Keratinocyte (primary cell): ENCODE results near the gene FMNL2. TPM values are rescaled to one million over a fixed set of nuclear protein-coding genes. Genes with fewer than 3 reads are reported as not detected.

ENCODE experiments used
- DNase-seq: peaks from one replicate; pipeline ENCODE4 v3.0.0-alpha.2; 2011; ENCODE audit warnings: low read depth, missing footprints, low spot score
- FAIRE-seq: peaks from 2 replicates; lab custom pipeline; 2011; peaks lifted over from hg19 to GRCh38; lab: Jason Lieb, UNC
- H2AFZ ChIP-seq: 2 replicates; pipeline ENCODE4 v1.6.0; 2012; ENCODE audit warnings: low read length, control low read depth, inconsistent platforms; ENCODE audit not compliant: control insufficient read depth
- H3K27ac ChIP-seq: 2 replicates; pipeline ENCODE4 v1.5.1; 2011; ENCODE audit warnings: low read length; ENCODE audit not compliant: control insufficient read depth, insufficient read depth
- H3K27me3 ChIP-seq: 3 replicates; pipeline ENCODE4 v1.6.0; 2011; ENCODE audit warnings: low read length; ENCODE audit not compliant: control insufficient read depth, insufficient read depth; ENCODE audit errors: extremely low read depth
- H3K36me3 ChIP-seq, 2 experiments: 2 replicates in 1 of 2; 3 replicates in 1 of 2; pipeline ENCODE4 v1.5.1; 2011; ENCODE audit warnings: low read length in 2 of 2, mild to moderate bottlenecking in 1 of 2; ENCODE audit not compliant: control insufficient read depth in 2 of 2, insufficient read depth in 2 of 2; ENCODE audit errors: extremely low read depth in 1 of 2
- H3K4me1 ChIP-seq: 3 replicates; pipeline ENCODE4 v1.5.1; 2011; ENCODE audit warnings: low read length; ENCODE audit not compliant: control insufficient read depth, insufficient read depth; ENCODE audit errors: extremely low read depth
- H3K4me2 ChIP-seq: 3 replicates; pipeline ENCODE4 v1.6.0; 2011; ENCODE audit warnings: low read depth, low read length; ENCODE audit not compliant: control insufficient read depth, insufficient read depth; ENCODE audit errors: extremely low read depth
- H3K4me3 ChIP-seq, 3 experiments: fragments of 200-600 bp in 1 of 3; sonication (generic) in 1 of 3; 2 replicates in 2 of 3; 3 replicates in 1 of 3; pipeline ENCODE4 v1.5.1; 2011 to 2016; ENCODE audit warnings: low read length in 3 of 3, mild to moderate bottlenecking in 3 of 3, control low read depth in 2 of 3, inconsistent platforms in 1 of 3, low read depth in 1 of 3, mixed read lengths in 1 of 3, mixed run types in 1 of 3, moderate library complexity in 1 of 3; ENCODE audit not compliant: control insufficient read depth in 2 of 3, insufficient read depth in 2 of 3; ENCODE audit errors: extremely low read depth in 1 of 3
- H3K79me2 ChIP-seq: 2 replicates; pipeline ENCODE4 v1.6.0; 2012; ENCODE audit warnings: low read length; ENCODE audit not compliant: control insufficient read depth, insufficient read depth
- H3K9ac ChIP-seq: 3 replicates; pipeline ENCODE4 v1.6.0; 2011; ENCODE audit warnings: low read length; ENCODE audit not compliant: control insufficient read depth, insufficient read depth; ENCODE audit errors: extremely low read depth
- H3K9me1 ChIP-seq: 3 replicates; pipeline ENCODE4 v1.6.0; 2011; ENCODE audit warnings: low read length; ENCODE audit not compliant: control insufficient read depth, insufficient read depth; ENCODE audit errors: extremely low read depth
- H3K9me3 ChIP-seq: 2 replicates; pipeline ENCODE4 v1.5.1; 2012; ENCODE audit warnings: low read depth, low read length; ENCODE audit not compliant: control insufficient read depth
- H4K20me1 ChIP-seq: 3 replicates; pipeline ENCODE4 v1.6.0; 2011; ENCODE audit warnings: low read length; ENCODE audit not compliant: control insufficient read depth, insufficient read depth; ENCODE audit errors: extremely low read depth
- EZH2 ChIP-seq: IDR thresholded peaks from one replicate; pipeline ENCODE4 v1.6.1; 2012; ENCODE audit warnings: inconsistent platforms, mild to moderate bottlenecking, low read length, moderate library complexity
- dilution Hi-C: fragments of 300-500 bp; cut with MboI; formaldehyde crosslinking; loops from one replicate; pipeline ENCODE4 v1.7.0; 2020; ENCODE audit warnings: low sequenced_read_pairs; ENCODE audit not compliant: extremely low pct_ligation_motif_present
- polyA plus RNA-seq, 5 experiments: library from polyadenylated mRNA; depleted of rRNA in 3 of 5; stranded (reverse) in 3 of 5; stranded (forward) in 1 of 5; unstranded in 1 of 5; fragments of >200 nt; gene quantifications; 1 replicate in 1 of 5; 2 replicates in 3 of 5; 3 replicates in 1 of 5; pipeline versions ENCODE4 v1.2.1 to v1.2.3, GENCODE V29; 2011 to 2012; ENCODE audit warnings: missing spikeins in 2 of 5, low read depth in 1 of 5, low replicate concordance in 1 of 5
- TF ChIP-seq, protein P1 (sequence below), 3 experiments: IDR thresholded peaks in 1 of 3; conservative IDR thresholded peaks in 1 of 3; optimal IDR thresholded peaks in 1 of 3; 2 replicates in 2 of 3; 3 replicates in 1 of 3; pipeline versions ENCODE3 to v1.5.1; 2011; ENCODE audit warnings: low read length in 3 of 3, mild to moderate bottlenecking in 3 of 3, moderate library complexity in 2 of 3, control low read depth in 1 of 3, inconsistent platforms in 1 of 3; ENCODE audit not compliant: insufficient read depth in 2 of 3; ENCODE audit errors: extremely low read depth in 1 of 3

The FMNL2 gene
- polyA plus RNA-seq, 1 donor (not counting 4 experiments of a cell fraction or from before 2014, with no cell fraction given) = 62.7 TPM

DNA sequence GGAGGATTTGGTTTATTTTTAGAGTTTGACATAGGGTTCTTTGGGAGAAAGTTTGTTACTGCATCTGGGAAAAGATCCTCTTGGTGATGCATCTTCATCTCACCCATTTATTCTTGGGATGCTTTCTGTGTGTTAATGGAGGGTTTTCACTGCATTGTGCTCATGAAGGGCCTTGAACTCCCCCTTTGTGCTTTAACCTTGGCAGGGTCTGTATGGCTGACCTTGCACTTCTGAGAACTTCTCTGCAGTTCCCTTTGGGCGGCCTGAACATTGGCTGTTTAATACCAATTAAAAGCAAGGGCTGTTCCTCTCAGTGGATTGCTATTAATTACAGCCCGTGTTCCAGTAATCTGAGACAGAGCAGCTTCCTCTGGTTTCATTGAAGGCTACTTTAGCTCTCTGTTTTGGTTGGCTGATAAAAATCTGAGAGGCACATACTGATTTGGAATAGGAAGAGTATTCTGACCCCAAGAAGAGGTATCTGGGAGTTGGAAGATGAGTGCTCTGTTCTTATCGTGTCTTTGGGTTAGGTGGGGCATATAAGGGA lies 37.5 kb downstream of the FMNL2 start:
- FAIRE-seq = peak; percentile 13
- H3K79me2 ChIP-seq = peaks cover 97% of the 10 kb centered on the region

DNA sequence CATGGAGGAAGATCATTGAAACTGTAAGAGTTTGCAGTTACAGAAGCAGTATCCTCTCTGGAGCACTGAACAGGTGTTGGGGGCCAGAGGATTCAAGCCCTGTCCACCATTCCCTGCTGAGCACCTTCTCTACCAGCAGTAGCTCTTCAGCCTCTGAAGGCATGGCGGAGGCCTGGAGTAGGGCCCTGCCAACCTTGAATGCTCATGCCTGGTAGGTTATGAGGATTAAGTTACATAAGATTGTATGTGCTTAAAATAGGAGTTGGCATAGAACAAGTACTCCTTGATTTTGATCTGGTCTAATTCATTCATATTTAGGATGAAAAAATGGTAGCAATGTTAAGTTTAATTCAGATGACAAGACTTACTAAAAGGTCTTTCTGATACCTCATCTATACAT lies 40.2 kb downstream of the FMNL2 start:
- no peak overlapping the region for H3K4me3 ChIP-seq
- peaks cover 27% of the 10 kb centered on the region for H4K20me1 ChIP-seq
- H3K4me1 ChIP-seq = peaks cover 12% of the 10 kb centered on the region
- dilution Hi-C loops = no loop called here
- H3K9me1 ChIP-seq = peaks cover 18% of the 10 kb centered on the region
- H3K9ac ChIP-seq = no peak overlapping the region
- FAIRE-seq (no peak), DNase-seq (no peak)
- TF ChIP-seq, protein P1, sequence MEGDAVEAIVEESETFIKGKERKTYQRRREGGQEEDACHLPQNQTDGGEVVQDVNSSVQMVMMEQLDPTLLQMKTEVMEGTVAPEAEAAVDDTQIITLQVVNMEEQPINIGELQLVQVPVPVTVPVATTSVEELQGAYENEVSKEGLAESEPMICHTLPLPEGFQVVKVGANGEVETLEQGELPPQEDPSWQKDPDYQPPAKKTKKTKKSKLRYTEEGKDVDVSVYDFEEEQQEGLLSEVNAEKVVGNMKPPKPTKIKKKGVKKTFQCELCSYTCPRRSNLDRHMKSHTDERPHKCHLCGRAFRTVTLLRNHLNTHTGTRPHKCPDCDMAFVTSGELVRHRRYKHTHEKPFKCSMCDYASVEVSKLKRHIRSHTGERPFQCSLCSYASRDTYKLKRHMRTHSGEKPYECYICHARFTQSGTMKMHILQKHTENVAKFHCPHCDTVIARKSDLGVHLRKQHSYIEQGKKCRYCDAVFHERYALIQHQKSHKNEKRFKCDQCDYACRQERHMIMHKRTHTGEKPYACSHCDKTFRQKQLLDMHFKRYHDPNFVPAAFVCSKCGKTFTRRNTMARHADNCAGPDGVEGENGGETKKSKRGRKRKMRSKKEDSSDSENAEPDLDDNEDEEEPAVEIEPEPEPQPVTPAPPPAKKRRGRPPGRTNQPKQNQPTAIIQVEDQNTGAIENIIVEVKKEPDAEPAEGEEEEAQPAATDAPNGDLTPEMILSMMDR (optimal IDR thresholded peaks at IDR 0.05 in 1 of 3, IDR thresholded peaks at IDR 0.05 in 1 of 3, conservative IDR thresholded peaks at IDR 0.05 in 1 of 3; ENCODE audit: extremely low read depth in 1 of 3, insufficient read depth in 2 of 3, low read length in 3 of 3) = no peak
- no peak for TF ChIP-seq EZH2
- no peak overlapping the region for H3K4me2 ChIP-seq
- H3K9me3 ChIP-seq = no peaks in the 10 kb centered on the region
- no peak overlapping the region for H3K27ac ChIP-seq
- H3K27me3 ChIP-seq = no peaks in the 10 kb centered on the region
- no peak overlapping the region for H2AFZ ChIP-seq
- peaks cover 97% of the 10 kb centered on the region for H3K79me2 ChIP-seq
- H3K36me3 ChIP-seq = peaks cover 1 to 4% of the 10 kb centered on the region in 2 experiments

More for the DNA sequence above, 37.5 kb downstream of the FMNL2 start:
- peaks cover 20% of the 10 kb centered on the region for H3K4me1 ChIP-seq
- no peak overlapping the region for H3K27ac ChIP-seq
- no peak for DNase-seq
- dilution Hi-C loops = no loop called here
- peaks cover 13% of the 10 kb centered on the region for H3K9me1 ChIP-seq
- no peak overlapping the region for H2AFZ ChIP-seq
- H3K36me3 ChIP-seq = peaks cover 1 to 4% of the 10 kb centered on the region in 2 experiments
- H3K27me3 ChIP-seq = no peaks in the 10 kb centered on the region
- no peak overlapping the region for H3K4me3 ChIP-seq
- no peak overlapping the region for H3K4me2 ChIP-seq
- no peak overlapping the region for H3K9ac ChIP-seq
- no peak for TF ChIP-seq EZH2
- TF ChIP-seq, protein P1 (optimal IDR thresholded peaks at IDR 0.05 in 1 of 3, IDR thresholded peaks at IDR 0.05 in 1 of 3, conservative IDR thresholded peaks at IDR 0.05 in 1 of 3; ENCODE audit: extremely low read depth in 1 of 3, insufficient read depth in 2 of 3, low read length in 3 of 3) = no peak
- no peaks in the 10 kb centered on the region for H3K9me3 ChIP-seq
- H4K20me1 ChIP-seq = peaks cover 28% of the 10 kb centered on the region
